GM12878 (cell line): ENCODE results near the gene ERC1. TPM values are rescaled to one million over a fixed set of nuclear protein-coding genes. Genes with fewer than 3 reads are reported as not detected.

Experiments used
- ATAC-seq: fragments of 200-7000 bp; cut with Tn5 transposase; 3 replicates; pipeline ENCODE4 v1.9.1; 2020; ENCODE audit warnings: mild to moderate bottlenecking, moderate library complexity
- BruUV-seq: library from RNA; stranded (reverse); fragments of 400-500 nt; replicated peaks from 2 replicates; lab custom pipeline; 2021; lab: Mats Ljungman, UMichigan
- CTCF ChIA-PET: fragments of 300-600 bp; sonication (Branson Sonifier 250); formaldehyde crosslinking; extraction: SDS; loops from one replicate; lab custom pipeline; 2021; ENCODE audit warnings: inconsistent platforms; lab: Yijun Ruan, JAX
- POLR2A ChIA-PET: fragments of 350-600 bp; formaldehyde crosslinking; extraction: SDS; loops from one replicate; lab custom pipeline; 2021; ENCODE audit warnings: inconsistent platforms; lab: Charles Lee
- RAD21 ChIA-PET: fragments of 300-600 bp; sonication (Branson Sonifier 250); formaldehyde crosslinking; loops from one replicate; lab custom pipeline; 2023; ENCODE audit warnings: antibody characterized with exemption; ENCODE audit not compliant: unreplicated experiment; lab: Charles Lee
- SMC1A ChIA-PET: fragments of 300-600 bp; sonication (Branson Sonifier 250); formaldehyde crosslinking; loops from one replicate; lab custom pipeline; 2023; ENCODE audit not compliant: unreplicated experiment, uncharacterized antibody; lab: Charles Lee
- DNase-seq: peaks from one replicate; pipeline ENCODE4 v3.0.0-alpha.2; 2011; ENCODE audit warnings: low read depth, low spot score
- FAIRE-seq: peaks from 3 replicates; lab custom pipeline; 2011; peaks lifted over from hg19 to GRCh38; lab: Jason Lieb, UNC
- H2AFZ ChIP-seq: 2 replicates; pipeline ENCODE4 v1.6.0; 2011; ENCODE audit warnings: low read depth, low read length, control low read depth; ENCODE audit not compliant: control insufficient read depth
- H3K27ac ChIP-seq: 2 replicates; pipeline ENCODE4 v1.5.1; 2011; ENCODE audit warnings: control low read depth; ENCODE audit not compliant: control insufficient read depth, insufficient read depth
- H3K27me3 ChIP-seq, 2 experiments: replicated peaks in 1 of 2; 2 replicates each; pipeline versions ENCODE4 v1.6.0 to v1.6.1; 2011; ENCODE audit warnings: low read length in 1 of 2; ENCODE audit not compliant: control insufficient read depth in 2 of 2, insufficient read depth in 2 of 2
- H3K36me3 ChIP-seq, 2 experiments: 2 replicates each; pipeline ENCODE4 v1.5.1; 2011; ENCODE audit warnings: low read length in 1 of 2; ENCODE audit not compliant: control insufficient read depth in 2 of 2, insufficient read depth in 2 of 2
- H3K4me1 ChIP-seq: 2 replicates; pipeline ENCODE4 v1.6.1; 2011; ENCODE audit warnings: mild to moderate bottlenecking, low read length, moderate library complexity, mixed read lengths; ENCODE audit not compliant: control insufficient read depth, insufficient read depth
- H3K4me2 ChIP-seq: 2 replicates; pipeline ENCODE4 v1.6.0; 2011; ENCODE audit warnings: control low read depth; ENCODE audit not compliant: control insufficient read depth, insufficient read depth
- H3K4me3 ChIP-seq: fragments of 200-600 bp; sonication (generic); 2 replicates; pipeline ENCODE4 v1.5.1; 2016
- H3K79me2 ChIP-seq: 2 replicates; pipeline ENCODE4 v1.6.0; 2011; ENCODE audit warnings: low read length; ENCODE audit not compliant: control insufficient read depth, insufficient read depth
- H3K9ac ChIP-seq: 2 replicates; pipeline ENCODE4 v1.8.0; 2011; ENCODE audit warnings: low read length, control low read depth, mixed read lengths; ENCODE audit not compliant: control insufficient read depth, insufficient read depth
- H3K9me3 ChIP-seq: replicated peaks from 3 replicates; pipeline ENCODE4 v1.5.1; 2011; ENCODE audit warnings: mild to moderate bottlenecking, low read length; ENCODE audit not compliant: control insufficient read depth, insufficient read depth
- H4K20me1 ChIP-seq: 2 replicates; pipeline ENCODE4 v1.6.0; 2011; ENCODE audit not compliant: control insufficient read depth, insufficient read depth
- FOXK2 ChIP-seq: fragments of 450-650 bp; IDR thresholded peaks from 2 replicates; pipeline ENCODE4 v1.6.1; 2017; ENCODE audit warnings: mild to moderate bottlenecking, moderate library complexity
- MYB ChIP-seq: fragments of 150-350 bp; IDR thresholded peaks from 2 replicates; pipeline ENCODE4 v1.6.1; 2014; ENCODE audit warnings: mild to moderate bottlenecking, low read depth, low read length, borderline replicate concordance
- PAX5 ChIP-seq: IDR thresholded peaks from 2 replicates; pipeline ENCODE4 v1.6.1; 2011; ENCODE audit warnings: low read depth, low read length, borderline replicate concordance
- RAD51 ChIP-seq: fragments of 450-650 bp; IDR thresholded peaks from 2 replicates; pipeline ENCODE4 v1.6.1; 2016; ENCODE audit warnings: moderate library complexity, mild to moderate bottlenecking, inconsistent platforms
- RUNX3 ChIP-seq: IDR thresholded peaks from 2 replicates; pipeline ENCODE4 v1.6.1; 2012; ENCODE audit warnings: low read length, inconsistent platforms
- SPI1 ChIP-seq: IDR thresholded peaks from 2 replicates; pipeline ENCODE4 v1.6.1; 2011; ENCODE audit warnings: low read depth, mild to moderate bottlenecking, low read length, moderate library complexity, borderline replicate concordance; ENCODE audit not compliant: insufficient read depth
- STAT3 ChIP-seq: IDR thresholded peaks from 2 replicates; pipeline ENCODE4 v1.6.1; 2011; ENCODE audit warnings: low read depth, low read length, improper control_type of control experiment
- WRNIP1 ChIP-seq: IDR thresholded peaks from 2 replicates; pipeline ENCODE4 v1.6.1; 2011; ENCODE audit warnings: low read depth, low read length, improper control_type of control experiment, borderline replicate concordance
- ZNF207 ChIP-seq: fragments of 450-650 bp; IDR thresholded peaks from 2 replicates; pipeline ENCODE4 v1.6.1; 2014; ENCODE audit warnings: antibody characterized with exemption, mild to moderate bottlenecking, borderline replicate concordance
- WGBS: methylation state at CpG from one replicate; pipeline ENCODE4 v1.1.6; 2016; ENCODE audit warnings: low lambda C conversion rate; ENCODE audit not compliant: insufficient replicate concordance, insufficient coverage; ENCODE audit errors: missing lambda C conversion rate; 5-methylcytosine and 5-hydroxymethylcytosine counted together
- in situ Hi-C: fragments of 300-500 bp; cut with MboI; formaldehyde crosslinking; loops from 9 replicates; pipeline ENCODE4 v1.14.3; 2018; ENCODE audit warnings: mixed read lengths
- intact Hi-C: fragments of 100-400 bp; cut with micrococcal nuclease; formaldehyde crosslinking; loops from one replicate; pipeline ENCODE4 v1.14.2; 2022; ENCODE audit not compliant: unreplicated experiment
- polyA plus RNA-seq, 11 experiments: library from polyadenylated mRNA; depleted of rRNA in 4 of 11; unstranded in 6 of 11; stranded (reverse) in 5 of 11; fragments of >200 nt; fragmentation: Nextera tagmentation in 4 of 11; fragmentation: Illumina TruSeq in 1 of 11; extraction: Ambion mirVana in 4 of 11; extraction: Trizol in 1 of 11; gene quantifications; 1 replicate in 1 of 11; 2 replicates in 10 of 11; pipeline versions ENCODE4 v1.2.1 to v1.2.3, GENCODE V29; 2011 to 2016; ENCODE audit warnings: inconsistent platforms in 2 of 11, missing spikeins in 2 of 11, low read depth in 1 of 11
- total RNA-seq, 4 experiments: library from RNA; depleted of rRNA in 3 of 4; stranded (reverse); fragments of >200 nt in 3 of 4; fragmentation: Illumina TruSeq in 1 of 4; extraction: Trizol in 1 of 4; gene quantifications; 2 replicates each; pipeline versions ENCODE4 v1.2.1 to v1.2.3, GENCODE V29; 2013 to 2021

ERC1 gene
- total and polyA plus RNA-seq, 10 of the 15 experiments (the other 5 are each of a cell fraction or from before 2014, with no cell fraction given) = 0.75 to 8.0 (median 5.0) TPM

DNA sequence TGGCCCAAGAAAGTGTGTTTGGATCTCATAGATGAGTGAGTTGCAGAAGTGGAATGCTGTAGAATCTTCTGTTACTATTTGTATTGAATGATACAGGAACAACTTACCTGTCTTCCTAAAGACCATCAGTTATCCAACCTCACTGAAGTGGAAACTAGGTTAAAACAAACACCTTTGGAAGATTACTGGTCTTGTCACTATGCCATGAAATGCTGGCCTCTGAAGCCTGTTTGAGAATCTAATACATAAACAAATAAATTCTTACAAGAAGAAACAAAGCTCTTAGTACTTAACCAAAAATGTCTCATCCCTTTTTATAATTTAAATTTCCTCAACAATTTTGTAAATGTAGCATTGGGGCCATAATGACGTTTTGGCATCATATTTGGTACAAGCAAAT is 448.2 kb downstream of the ERC1 start:
- Histone ChIP-seq H3K4me3 (no peak overlapping the region), H3K9ac (no peak overlapping the region), H3K79me2 (no peaks in the 10 kb centered on the region), H3K36me3 (no peaks in the 10 kb centered on the region), H3K27me3 (no peaks in the 10 kb centered on the region), H2AFZ (no peak overlapping the region), H3K4me2 (no peak overlapping the region), H3K4me1 (no peaks in the 10 kb centered on the region), H3K9me3 (no peaks in the 10 kb centered on the region), H4K20me1 (no peaks in the 10 kb centered on the region), H3K27ac (no peak overlapping the region)
- POLR2A ChIA-PET = interaction anchor here (1.5 kb wide), 1 partner anchor 9 kb away, joined by 3 read pairs; no protein-coding TSS in a partner anchor
- intact Hi-C loops = no loop called here
- SMC1A ChIA-PET = interaction anchor here (2.3 kb wide), 1 partner anchor 15 kb away, joined by 6 read pairs; no protein-coding TSS in a partner anchor
- ATAC-seq (no peak), DNase-seq (no peak), FAIRE-seq (no peak)
- no TSS peak for BruUV-seq
- TF ChIP-seq PAX5 (no peak), FOXK2 (no peak)
- CTCF ChIA-PET = interaction anchor here (1.2 kb wide), 1 partner anchor 9 kb away, joined by 3 read pairs; no protein-coding TSS in a partner anchor
- in situ Hi-C loops = no loop called here
- WGBS = 25% methylated on average over 1 of the region's 1 CpG
- RAD21 ChIA-PET = interaction anchor here (1.6 kb wide), 1 partner anchor 25 kb away, joined by 3 read pairs; no protein-coding TSS in a partner anchor

DNA sequence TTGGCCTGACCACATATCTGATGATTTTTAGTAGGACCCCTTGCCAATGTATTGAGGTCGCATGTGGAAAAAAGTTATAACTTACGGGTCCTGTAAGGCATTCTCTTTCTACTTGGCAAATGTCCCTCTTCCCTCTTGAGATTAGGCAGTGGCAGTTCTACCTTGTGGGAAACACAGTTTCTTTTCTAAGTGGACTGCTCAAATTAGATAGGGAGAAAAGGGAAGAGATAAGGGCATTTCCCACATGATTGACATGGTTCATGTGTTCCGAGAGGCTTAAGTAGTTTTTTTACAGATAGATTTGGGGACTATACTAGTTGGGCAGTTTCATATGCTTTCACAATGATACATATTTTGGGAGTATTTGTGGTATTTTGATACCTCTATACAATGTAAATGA is 448.7 kb downstream of the ERC1 start:
- in situ Hi-C loops = no loop called here
- WGBS = 84% methylated on average over 3 of the region's 3 CpGs
- BruUV-seq = no TSS peak
- no peaks in the 10 kb centered on the region for H3K79me2 ChIP-seq
- H3K27me3 ChIP-seq = no peaks in the 10 kb centered on the region
- H3K9ac ChIP-seq = no peak overlapping the region
- ATAC-seq (no peak), DNase-seq (no peak), FAIRE-seq (no peak)
- no peak overlapping the region for H3K4me2 ChIP-seq
- RAD21 ChIA-PET = no interaction called here
- POLR2A ChIA-PET = no interaction called here
- CTCF ChIA-PET = interaction anchor here (1.2 kb wide), 1 partner anchor 10 kb away, joined by 3 read pairs; no protein-coding TSS in a partner anchor
- H2AFZ ChIP-seq = no peak overlapping the region
- H3K27ac ChIP-seq = no peak overlapping the region
- TF ChIP-seq WRNIP1 (no peak), RUNX3 (no peak), SPI1 (no peak), RAD51 (no peak), MYB (no peak), ZNF207 (no peak), STAT3 (no peak)
- no peaks in the 10 kb centered on the region for H4K20me1 ChIP-seq
- H3K4me1 ChIP-seq = no peaks in the 10 kb centered on the region
- no peaks in the 10 kb centered on the region for H3K36me3 ChIP-seq
- H3K9me3 ChIP-seq = no peaks in the 10 kb centered on the region
- no peak overlapping the region for H3K4me3 ChIP-seq
- intact Hi-C loops = no loop called here
- SMC1A ChIA-PET = interaction anchor here (2.3 kb wide), 1 partner anchor 15 kb away, joined by 6 read pairs; no protein-coding TSS in a partner anchor
